Retinal pigment epithelial cell (primary cell): ENCODE results near the gene TGM4.

Source experiments
- DNase-seq: peaks from one replicate; pipeline ENCODE4 v3.0.0-alpha.2; 2010; ENCODE audit warnings: low read depth
- H3K4me3 ChIP-seq: 2 replicates; pipeline ENCODE4 v1.5.1; 2011; ENCODE audit warnings: mild to moderate bottlenecking, low read length, control low read depth, moderate library complexity
- CTCF ChIP-seq: conservative IDR thresholded peaks from 2 replicates; pipeline ENCODE4 v1.5.1; 2011; ENCODE audit warnings: low read depth, low read length, control low read depth, inconsistent platforms

TGM4 gene

GRCh38 chr3:44903314-44903713 is 28.9 kb downstream of the TGM4 start:
- no peak for TF ChIP-seq CTCF
- DNase-seq = no peak

GRCh38 chr3:44903751-44904150 is 29.3 kb downstream of the TGM4 start:
- no peak overlapping the region for H3K4me3 ChIP-seq
- no peak for DNase-seq
- no peak for TF ChIP-seq CTCF

More at GRCh38 chr3:44903314-44903713, 28.9 kb downstream of the TGM4 start:
- no peak overlapping the region for H3K4me3 ChIP-seq

- no peak for DNase-seq
- H3K4me3 ChIP-seq = no peak overlapping the region
- no peak for TF ChIP-seq CTCF
Observed at GRCh38 chr3:44905446-44906157, 31.2 kb downstream of the TGM4 start.

- no peak for DNase-seq
- TF ChIP-seq CTCF = no peak
- no peak overlapping the region for H3K4me3 ChIP-seq
Observed at GRCh38 chr3:44906997-44907396, 32.6 kb downstream of the TGM4 start.

GRCh38 chr3:44907612-44908011 is 33.2 kb downstream of the TGM4 start:
- TF ChIP-seq CTCF = no peak
- H3K4me3 ChIP-seq = no peak overlapping the region
- DNase-seq = no peak

- TF ChIP-seq CTCF = no peak
- no peak overlapping the region for H3K4me3 ChIP-seq
- no peak for DNase-seq
Observed at GRCh38 chr3:44909063-44909462, 34.7 kb downstream of the TGM4 start.

GRCh38 chr3:44910693-44911092 is 36.3 kb downstream of the TGM4 start:
- TF ChIP-seq CTCF = no peak
- DNase-seq = no peak
- no peak overlapping the region for H3K4me3 ChIP-seq
